Fibroblast of the conjunctiva (primary cell): ENCODE measurements around the gene MUS81.
"Not testable (repeated sequence)": the region's sequence is repeated elsewhere in the genome, so short reads cannot be mapped to it uniquely, and the experiment has no call there.

Experiments used
- DNase-seq: peaks from one replicate; pipeline ENCODE4 v3.0.0-alpha.2; 2010; ENCODE audit warnings: low read depth

MUS81 gene

GRCh38 chr11:65873318-65874156 is 13.3 kb downstream of the MUS81 start:
- peak; percentile 92 for DNase-seq

GRCh38 chr11:65879617-65880016 is 19.4 kb downstream of the MUS81 start, which contains the start of gene CTSW:
TSS of gene CTSW (plus strand) at chr11:65879837. CDS start at chr11:65879855, 18 bp downstream.
- DNase-seq: no peak

DNA sequence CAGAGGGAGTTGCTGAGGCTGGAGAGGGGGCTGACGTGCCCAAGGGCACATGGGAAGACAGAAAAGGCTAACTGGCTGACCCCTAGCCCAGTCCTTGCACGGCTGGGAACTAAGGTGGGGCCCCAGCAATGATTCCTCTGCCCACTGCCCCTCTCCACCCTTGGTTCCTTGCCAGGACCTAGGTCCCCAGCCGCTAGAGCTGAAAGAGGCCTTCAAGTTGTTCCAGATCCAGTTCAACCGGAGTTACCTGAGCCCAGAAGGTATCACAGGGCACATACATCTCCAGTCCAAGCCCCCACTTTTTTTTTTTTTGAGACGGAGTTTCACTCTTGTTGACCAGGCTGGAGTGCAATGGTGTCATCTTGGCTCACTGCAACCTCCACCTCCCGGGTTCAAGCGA is 19.8 kb downstream of the MUS81 start:
- no peak for DNase-seq

GRCh38 chr11:65880844-65881421 is 20.7 kb downstream of the MUS81 start:
- no peak for DNase-seq

- no peak for DNase-seq
Measured at GRCh38 chr11:65882120-65883057, 22.2 kb downstream of the MUS81 start.

DNA sequence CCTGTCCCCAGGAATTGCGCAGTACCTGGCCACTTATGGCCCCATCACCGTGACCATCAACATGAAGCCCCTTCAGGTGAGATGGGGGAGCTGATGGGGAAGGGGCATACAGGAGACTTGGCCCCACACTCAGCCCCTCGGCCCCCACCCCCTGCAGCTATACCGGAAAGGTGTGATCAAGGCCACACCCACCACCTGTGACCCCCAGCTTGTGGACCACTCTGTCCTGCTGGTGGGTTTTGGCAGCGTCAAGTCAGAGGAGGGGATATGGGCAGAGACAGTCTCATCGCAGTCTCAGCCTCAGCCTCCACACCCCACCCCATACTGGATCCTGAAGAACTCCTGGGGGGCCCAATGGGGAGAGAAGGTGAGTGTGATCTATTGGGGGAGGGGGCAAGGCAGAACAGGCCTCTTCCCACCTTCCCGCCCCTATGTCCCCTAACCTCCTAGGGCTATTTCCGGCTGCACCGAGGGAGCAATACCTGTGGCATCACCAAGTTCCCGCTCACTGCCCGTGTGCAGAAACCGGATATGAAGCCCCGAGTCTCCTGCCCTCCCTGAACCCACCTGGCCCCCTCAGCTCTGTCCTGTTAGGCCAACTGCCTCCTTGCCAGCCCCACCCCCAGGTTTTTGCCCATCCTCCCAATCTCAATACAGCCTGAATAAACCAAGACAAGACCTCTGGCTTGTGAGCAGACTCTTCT is 23.0 kb downstream of the MUS81 start:
- DNase-seq: no peak

GRCh38 chr11:65883786-65884715 is 23.8 kb downstream of the MUS81 start:
- DNase-seq: no peak

- peak; percentile 69 for DNase-seq
Measured at GRCh38 chr11:65884716-65885092, 24.5 kb downstream of the MUS81 start.

DNA sequence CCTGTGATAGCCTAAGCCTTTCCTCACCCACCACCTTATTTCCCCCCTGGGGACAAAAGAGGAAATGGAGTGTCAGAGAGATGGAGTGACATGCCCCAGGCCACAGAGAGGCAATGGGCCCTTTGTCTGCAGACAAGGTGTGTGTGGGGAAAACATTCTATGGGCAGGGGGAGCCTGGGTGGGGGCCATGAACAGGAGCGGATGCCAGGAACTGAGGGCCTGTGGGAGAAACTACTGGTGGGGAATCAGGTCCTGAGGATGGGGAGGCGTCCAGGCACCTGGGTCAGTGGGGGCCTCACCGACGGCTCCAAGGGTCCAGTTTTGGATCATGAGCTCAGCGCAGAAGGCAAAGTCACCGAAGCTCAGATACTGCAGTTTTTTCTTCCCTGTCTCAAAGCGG is 25.0 kb downstream of the MUS81 start:
- no peak for DNase-seq

DNA sequence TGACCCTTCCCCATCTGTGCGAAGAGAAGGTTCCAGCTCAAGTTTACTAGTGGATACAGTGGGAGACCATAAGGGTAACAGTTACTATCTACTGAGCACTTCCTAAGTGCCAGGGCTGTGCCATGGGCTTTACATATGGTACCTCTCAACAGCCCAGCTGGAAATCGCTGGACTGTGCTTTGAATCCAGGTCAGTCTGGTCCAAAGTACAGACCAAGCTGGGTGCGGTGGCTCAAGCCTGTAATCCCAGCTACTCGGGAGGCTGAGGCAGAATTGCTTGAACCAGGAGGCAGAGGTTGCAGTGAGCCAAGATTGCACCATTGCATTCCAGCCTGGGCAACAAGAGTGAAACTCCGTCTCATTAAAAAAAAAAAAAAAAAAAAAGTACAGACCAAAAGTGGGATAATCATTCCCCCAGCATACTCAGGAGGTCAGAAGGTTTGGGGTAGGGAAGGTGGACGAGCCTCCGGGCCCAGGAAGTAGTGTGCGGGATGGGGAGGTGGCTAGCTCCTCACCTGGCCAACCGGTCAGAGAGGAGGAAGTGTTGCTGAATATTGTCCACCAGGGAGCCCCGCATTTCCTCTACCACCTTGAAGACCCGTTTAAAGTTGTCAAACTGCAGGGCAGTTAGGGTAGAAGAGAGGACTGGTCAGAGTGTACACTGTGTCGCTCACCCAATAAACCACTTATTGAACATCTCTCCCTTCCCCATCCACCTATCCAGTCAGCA is 25.7 kb downstream of the MUS81 start:
- no peak for DNase-seq

GRCh38 chr11:65886826-65887722 is 26.8 kb downstream of the MUS81 start:
- DNase-seq: no peak

- no peak for DNase-seq
Measured at GRCh38 chr11:65887723-65888162, 27.5 kb downstream of the MUS81 start.

DNA sequence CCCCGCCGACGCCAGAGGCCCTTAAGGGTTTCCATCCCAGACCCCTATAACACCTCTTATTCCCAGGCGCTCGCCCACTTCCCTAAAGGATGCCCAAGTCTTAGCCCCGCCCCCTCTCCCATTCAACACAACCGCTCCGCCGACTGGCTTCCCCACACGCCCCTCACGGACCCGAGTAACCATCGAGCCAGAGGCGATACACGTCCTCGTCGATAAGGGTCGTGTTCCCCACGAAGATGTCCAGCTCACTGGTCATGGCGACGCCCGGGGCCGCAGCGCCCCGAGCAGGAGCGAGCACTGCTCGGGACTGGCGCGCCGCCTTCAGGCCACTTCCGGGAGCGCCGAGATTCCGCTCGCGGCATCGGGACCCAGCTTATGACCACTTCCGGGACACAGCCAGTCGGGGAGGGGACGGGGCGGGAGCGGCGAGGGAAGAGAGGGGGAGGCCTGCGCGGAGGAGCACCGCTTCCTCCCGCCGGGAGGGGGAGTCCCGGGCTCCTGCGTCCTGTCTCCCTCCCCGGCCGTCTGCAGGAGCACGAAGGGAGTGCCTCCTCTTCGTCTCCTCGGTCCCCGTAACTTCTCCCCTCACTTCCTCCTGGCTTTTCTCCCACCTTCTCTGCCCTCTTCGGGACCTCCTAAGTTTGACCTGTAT is 28.1 kb downstream of the MUS81 start, which contains the start of gene FIBP:
Gene FIBP, minus strand, starts transcription at position 309 of the 652 bp plus-strand sequence. Its CDS starts 53 bp downstream, at position 256.
- DNase-seq: peak; percentile 95

GRCh38 chr11:65890324-65891218 is 30.3 kb downstream of the MUS81 start, which contains the start of gene CCDC85B:
TSS of gene CCDC85B (plus strand) at chr11:65890673. CDS start at chr11:65890784, 111 bp downstream.
- peak; percentile 93 for DNase-seq

- DNase-seq: no peak
Measured at GRCh38 chr11:65891219-65892136, 31.2 kb downstream of the MUS81 start.

- DNase-seq: not testable (repeated sequence)
Measured at GRCh38 chr11:65892137-65892540, 31.9 kb downstream of the MUS81 start.
